ENCODE measurements around the gene ALAS1. TPM values are rescaled to one million over a fixed set of nuclear protein-coding genes. Genes with fewer than 3 reads are reported as not detected.
A peak's percentile ranks its signal among the peaks of the same experiment; 100 is the strongest.

Gene ALAS1
- total and polyA plus RNA-seq, 2 of the 13 experiments (the other 11 are each of a cell fraction or from before 2014, with no cell fraction given): 36.0 to 43.2 TPM

- TF ChIP-seq ZNF589 (CRISPR knock-in tag; conservative IDR thresholded peaks at IDR 0.05) (no peak), ZNF879 (CRISPR knock-in tag; IDR thresholded peaks at IDR 0.05) (no peak), NCOA2 (CRISPR knock-in tag; IDR thresholded peaks at IDR 0.05) (no peak; the same call in 1 of the 2 replicates), SKIL (CRISPR knock-in tag; IDR thresholded peaks at IDR 0.05; ENCODE audit: borderline replicate concordance) (no peak), FOXO1 (CRISPR knock-in tag; IDR thresholded peaks at IDR 0.05) (no peak; the same call in 1 of the 2 replicates), MIER2 (CRISPR knock-in tag; IDR thresholded peaks at IDR 0.05) (no peak), ZNF878 (CRISPR knock-in tag; IDR thresholded peaks at IDR 0.05) (no peak), ZNF460 (CRISPR knock-in tag; IDR thresholded peaks at IDR 0.05; ENCODE audit: borderline replicate concordance) (0 out of 2 replicates have a peak, but pooled peaks have one; percentile 29), ZNF597 (CRISPR knock-in tag; IDR thresholded peaks at IDR 0.05) (no peak), ZNF280B (CRISPR knock-in tag; IDR thresholded peaks at IDR 0.05; ENCODE audit: borderline replicate concordance) (peak; percentile 54; the same call in 1 of the 2 replicates), ZFX (CRISPR knock-in tag; IDR thresholded peaks at IDR 0.05; ENCODE audit: low read depth) (peak; percentile 92), FOXK1 (CRISPR knock-in tag; IDR thresholded peaks at IDR 0.05; ENCODE audit: borderline replicate concordance, low read depth) (no peak), CENPX (CRISPR knock-in tag; IDR thresholded peaks at IDR 0.05) (no peak), SOX5 (CRISPR knock-in tag; IDR thresholded peaks at IDR 0.05; ENCODE audit: borderline replicate concordance) (no peak), CEBPZ (IDR thresholded peaks at IDR 0.05; ENCODE audit: low read length) (no peak), PHF21A (CRISPR knock-in tag; IDR thresholded peaks at IDR 0.05) (no peak)
- TF ChIP-seq, protein P1, sequence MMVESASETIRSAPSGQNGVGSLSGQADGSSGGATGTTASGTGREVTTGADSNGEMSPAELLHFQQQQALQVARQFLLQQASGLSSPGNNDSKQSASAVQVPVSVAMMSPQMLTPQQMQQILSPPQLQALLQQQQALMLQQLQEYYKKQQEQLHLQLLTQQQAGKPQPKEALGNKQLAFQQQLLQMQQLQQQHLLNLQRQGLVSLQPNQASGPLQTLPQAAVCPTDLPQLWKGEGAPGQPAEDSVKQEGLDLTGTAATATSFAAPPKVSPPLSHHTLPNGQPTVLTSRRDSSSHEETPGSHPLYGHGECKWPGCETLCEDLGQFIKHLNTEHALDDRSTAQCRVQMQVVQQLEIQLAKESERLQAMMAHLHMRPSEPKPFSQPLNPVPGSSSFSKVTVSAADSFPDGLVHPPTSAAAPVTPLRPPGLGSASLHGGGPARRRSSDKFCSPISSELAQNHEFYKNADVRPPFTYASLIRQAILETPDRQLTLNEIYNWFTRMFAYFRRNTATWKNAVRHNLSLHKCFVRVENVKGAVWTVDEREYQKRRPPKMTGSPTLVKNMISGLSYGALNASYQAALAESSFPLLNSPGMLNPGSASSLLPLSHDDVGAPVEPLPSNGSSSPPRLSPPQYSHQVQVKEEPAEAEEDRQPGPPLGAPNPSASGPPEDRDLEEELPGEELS (CRISPR knock-in tag; IDR thresholded peaks at IDR 0.05): no peak
Observed at GRCh38 chr3:52238761-52239701, 41.1 kb downstream of the ALAS1 start, which contains the start of gene TWF2 (continued).

Measured in HepG2 (cell line).